Upper lobe of left lung (tissue), 4 donors: ENCODE measurements around the gene FAM43A.
A peak's percentile ranks its signal among the peaks of the same experiment; 100 is the strongest.

Source experiments
- POLR2A ChIP-seq, 4 donors: fragments of 450-650 bp; IDR thresholded peaks; one replicate each; pipeline ENCODE4 v1.5.1; 2016 to 2017; ENCODE audit warnings: antibody characterized with exemption in 4 of 4, mild to moderate bottlenecking in 2 of 4
- TF ChIP-seq, protein P1 (sequence below), 6 experiments: fragments of 450-650 bp in 4 of 6; fragments of 200-600 bp in 2 of 6; sonication (generic) in 2 of 6; IDR thresholded peaks; one replicate each; pipeline ENCODE4 v1.5.1; 2016 to 2019; ENCODE audit warnings: antibody characterized with exemption in 6 of 6

- no peak for TF ChIP-seq POLR2A (IDR thresholded peaks at IDR 0.05)
- TF ChIP-seq, protein P1, sequence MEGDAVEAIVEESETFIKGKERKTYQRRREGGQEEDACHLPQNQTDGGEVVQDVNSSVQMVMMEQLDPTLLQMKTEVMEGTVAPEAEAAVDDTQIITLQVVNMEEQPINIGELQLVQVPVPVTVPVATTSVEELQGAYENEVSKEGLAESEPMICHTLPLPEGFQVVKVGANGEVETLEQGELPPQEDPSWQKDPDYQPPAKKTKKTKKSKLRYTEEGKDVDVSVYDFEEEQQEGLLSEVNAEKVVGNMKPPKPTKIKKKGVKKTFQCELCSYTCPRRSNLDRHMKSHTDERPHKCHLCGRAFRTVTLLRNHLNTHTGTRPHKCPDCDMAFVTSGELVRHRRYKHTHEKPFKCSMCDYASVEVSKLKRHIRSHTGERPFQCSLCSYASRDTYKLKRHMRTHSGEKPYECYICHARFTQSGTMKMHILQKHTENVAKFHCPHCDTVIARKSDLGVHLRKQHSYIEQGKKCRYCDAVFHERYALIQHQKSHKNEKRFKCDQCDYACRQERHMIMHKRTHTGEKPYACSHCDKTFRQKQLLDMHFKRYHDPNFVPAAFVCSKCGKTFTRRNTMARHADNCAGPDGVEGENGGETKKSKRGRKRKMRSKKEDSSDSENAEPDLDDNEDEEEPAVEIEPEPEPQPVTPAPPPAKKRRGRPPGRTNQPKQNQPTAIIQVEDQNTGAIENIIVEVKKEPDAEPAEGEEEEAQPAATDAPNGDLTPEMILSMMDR (IDR thresholded peaks at IDR 0.05), result peak; percentile 74 to 95 (median 89)
Measured at GRCh38 chr3:194682694-194683310, 2.9 kb upstream of the FAM43A start.
